Upper lobe of left lung (tissue), 6 donors: ENCODE results near the gene ALDH3B2. TPM values are rescaled to one million over a fixed set of nuclear protein-coding genes. Genes with fewer than 3 reads are reported as not detected.
A peak's percentile ranks its signal among the peaks of the same experiment; 100 is the strongest.
"Not testable (repeated sequence)": the region's sequence is repeated elsewhere in the genome, so short reads cannot be mapped to it uniquely, and the experiment has no call there.

Source experiments
- ATAC-seq, 2 donors: fragments of 200-7000 bp; cut with Tn5 transposase; one replicate each; pipeline ENCODE4 v1.9.1; 2022; ENCODE audit warnings: mild to moderate bottlenecking in 2 of 2, moderate library complexity in 2 of 2; ENCODE audit not compliant: low FRiP score in 2 of 2
- DNase-seq, 2 donors: peaks; one replicate each; pipeline ENCODE4 v3.0.0-alpha.2; 2019 to 2020
- H3K27ac ChIP-seq, 4 donors: fragments of 200-600 bp; sonication (generic); one replicate each; pipeline ENCODE4 v1.5.1; 2016 to 2019
- H3K27me3 ChIP-seq, 4 donors: fragments of 200-600 bp; sonication (generic); one replicate each; pipeline ENCODE4 v1.5.1; 2017 to 2019
- H3K36me3 ChIP-seq, 4 donors: fragments of 200-600 bp; sonication (generic); one replicate each; pipeline ENCODE4 v1.5.1; 2016 to 2019
- H3K4me1 ChIP-seq, 4 donors: fragments of 200-600 bp; sonication (generic); one replicate each; pipeline ENCODE4 v1.5.1; 2018 to 2019
- H3K4me3 ChIP-seq, 4 donors: fragments of 200-600 bp; sonication (generic); one replicate each; pipeline ENCODE4 v1.5.1; 2017 to 2019; ENCODE audit warnings: mild to moderate bottlenecking in 2 of 4, moderate library complexity in 1 of 4
- H3K9me3 ChIP-seq, 4 donors: fragments of 200-600 bp; sonication (generic); one replicate each; pipeline ENCODE4 v1.5.1; 2018 to 2019
- CTCF ChIP-seq, 6 experiments: fragments of 450-650 bp in 4 of 6; fragments of 200-600 bp in 2 of 6; sonication (generic) in 2 of 6; IDR thresholded peaks; one replicate each; pipeline ENCODE4 v1.5.1; 2016 to 2019; ENCODE audit warnings: antibody characterized with exemption in 6 of 6
- EP300 ChIP-seq, 4 donors: sonication (generic); formaldehyde crosslinking; IDR thresholded peaks; one replicate each; pipeline ENCODE4 v1.5.1; 2017; ENCODE audit warnings: antibody characterized with exemption in 4 of 4, control low read depth in 2 of 4
- POLR2A ChIP-seq, 4 donors: fragments of 450-650 bp; IDR thresholded peaks; one replicate each; pipeline ENCODE4 v1.5.1; 2016 to 2017; ENCODE audit warnings: antibody characterized with exemption in 4 of 4, mild to moderate bottlenecking in 2 of 4
- POLR2AphosphoS5 ChIP-seq, 2 donors: sonication (generic); formaldehyde crosslinking; IDR thresholded peaks; one replicate each; pipeline ENCODE4 v1.5.1; 2017; ENCODE audit warnings: antibody characterized with exemption in 2 of 2
- WGBS, 2 donors: methylation state at CpG; one replicate each; pipeline ENCODE4 v1.1.5; 2017 to 2018; 5-methylcytosine and 5-hydroxymethylcytosine counted together
- total RNA-seq, 6 donors: library from RNA; depleted of rRNA in 4 of 6; stranded (reverse); fragments of >200 nt in 4 of 6; gene quantifications; one replicate each; pipeline versions ENCODE4 v1.1.0 to v1.2.1, GENCODE V29; 2016 to 2021
- donor health status: DM: no; HTN: no; CAD: no; lungs with moderate emphysema.
- donor health status: DM: no; HTN: yes; CAD: no; lungs with severe emphysema.

Gene ALDH3B2
- total RNA-seq, 6 donors from 2014 or later, result 0.30 to 6.4 (median 0.86) TPM; not detected in 1

GRCh38 chr11:67621928-67622327 lies 52.5 kb downstream of the ALDH3B2 start:
- 64 to 76% methylated on average over 3 of the region's 3 CpGs for WGBS, 2 donors
- H3K9me3 ChIP-seq, H3K4me3 ChIP-seq, DNase-seq, H3K4me1 ChIP-seq, H3K36me3 ChIP-seq, H3K27me3 ChIP-seq, H3K27ac ChIP-seq, ATAC-seq: not testable (repeated sequence)

- not testable (repeated sequence) for H3K27me3 ChIP-seq, H3K9me3 ChIP-seq, H3K4me3 ChIP-seq, H3K36me3 ChIP-seq, DNase-seq, H3K4me1 ChIP-seq, ATAC-seq, H3K27ac ChIP-seq
- WGBS, 2 donors, result 91 to 95% methylated on average over 4 to 13 of the region's 13 CpGs
Observed at GRCh38 chr11:67620621-67621020, 53.8 kb downstream of the ALDH3B2 start.

GRCh38 chr11:67619683-67620618 lies 54.5 kb downstream of the ALDH3B2 start:
- not testable (repeated sequence) for DNase-seq, H3K4me1 ChIP-seq, H3K9me3 ChIP-seq, H3K27me3 ChIP-seq, H3K36me3 ChIP-seq, H3K27ac ChIP-seq, H3K4me3 ChIP-seq, ATAC-seq
- 83 to 96% methylated on average over 27 to 32 of the region's 33 CpGs for WGBS, 2 donors

- not testable (repeated sequence) for H3K9me3 ChIP-seq, H3K27ac ChIP-seq, H3K36me3 ChIP-seq, H3K27me3 ChIP-seq, ATAC-seq, H3K4me3 ChIP-seq
- peak in 1 of 2 donors; percentile 77 for DNase-seq
- peaks cover 5 to 16% (median 13%) of the 10 kb centered on the region in 4 donors for H3K4me1 ChIP-seq
- 90 to 96% methylated on average over 17 to 18 of the region's 40 CpGs for WGBS, 2 donors
Observed at GRCh38 chr11:67618901-67619659, 55.3 kb downstream of the ALDH3B2 start.

- no peak overlapping the region for H3K27ac ChIP-seq
- peaks cover 10 to 23% (median 20%) of the 10 kb centered on the region in 4 donors for H3K4me1 ChIP-seq
- DNase-seq, result no peak
- ATAC-seq, result no peak
- H3K27me3 ChIP-seq, result no peaks in the 10 kb centered on the region
- no peak for TF ChIP-seq POLR2AphosphoS5 (IDR thresholded peaks at IDR 0.05)
- no peak for TF ChIP-seq EP300 (IDR thresholded peaks at IDR 0.05)
- 77 to 82% methylated on average over 7 of the region's 7 CpGs for WGBS, 2 donors
- peaks cover 0 to 6% (median 4%) of the 10 kb centered on the region in 4 donors for H3K36me3 ChIP-seq
- H3K4me3 ChIP-seq, result no peak overlapping the region
- no peaks in the 10 kb centered on the region for H3K9me3 ChIP-seq
Observed at GRCh38 chr11:67617243-67617953, 57.0 kb downstream of the ALDH3B2 start.

- no peak for DNase-seq
- no peak overlapping the region for H3K27ac ChIP-seq
Observed at GRCh38 chr11:67616431-67617242, 57.8 kb downstream of the ALDH3B2 start.

More at GRCh38 chr11:67616431-67617242, 57.8 kb downstream of the ALDH3B2 start:
- TF ChIP-seq POLR2A (IDR thresholded peaks at IDR 0.05) (no peak), POLR2AphosphoS5 (IDR thresholded peaks at IDR 0.05) (no peak), CTCF (IDR thresholded peaks at IDR 0.05) (no peak), EP300 (IDR thresholded peaks at IDR 0.05) (no peak)
- peaks cover 0 to 13% (median 11%) of the 10 kb centered on the region in 4 donors for H3K36me3 ChIP-seq
- H3K4me3 ChIP-seq, result no peak overlapping the region
- WGBS, 2 donors, result 32 to 49% methylated on average over 8 to 11 of the region's 11 CpGs
- no peaks in the 10 kb centered on the region for H3K9me3 ChIP-seq
- H3K27me3 ChIP-seq, result no peaks in the 10 kb centered on the region
- no peak for ATAC-seq
- peaks cover 10 to 23% (median 20%) of the 10 kb centered on the region in 4 donors for H3K4me1 ChIP-seq
